Muscle layer of duodenum (tissue), 2 donors: ENCODE results near the gene GRAMD1B.
"Not testable (repeated sequence)": the region's sequence is repeated elsewhere in the genome, so short reads cannot be mapped to it uniquely, and the experiment has no call there.

ENCODE experiments used
- H3K27ac ChIP-seq: one replicate; pipeline ENCODE4 v1.7.0; 2013; ENCODE audit warnings: mild to moderate bottlenecking, low read length
- H3K27me3 ChIP-seq: one replicate; pipeline ENCODE4 v1.7.0; 2013; ENCODE audit warnings: low read depth, mild to moderate bottlenecking, control low read depth, low read length
- H3K36me3 ChIP-seq, 2 donors: one replicate each; pipeline ENCODE4 v1.7.0; 2013; ENCODE audit warnings: low read length in 2 of 2, control low read depth in 1 of 2, mild to moderate bottlenecking in 1 of 2; ENCODE audit not compliant: insufficient read depth in 2 of 2, control insufficient read depth in 1 of 2
- H3K4me1 ChIP-seq, 2 donors: one replicate each; pipeline ENCODE4 v1.7.0; 2013; ENCODE audit warnings: low read length in 2 of 2, mild to moderate bottlenecking in 2 of 2, control low read depth in 1 of 2, moderate library complexity in 1 of 2; ENCODE audit not compliant: insufficient read depth in 2 of 2, control insufficient read depth in 1 of 2
- H3K4me3 ChIP-seq, 2 donors: one replicate each; pipeline ENCODE4 v1.7.0; 2013; ENCODE audit warnings: low read length in 2 of 2, low read depth in 1 of 2, mild to moderate bottlenecking in 1 of 2
- H3K9me3 ChIP-seq, 2 donors: one replicate each; pipeline ENCODE4 v1.7.0; 2013; ENCODE audit warnings: low read length in 2 of 2, control low read depth in 1 of 2, mild to moderate bottlenecking in 1 of 2; ENCODE audit not compliant: control insufficient read depth in 1 of 2
- donor health status: healthy.

The GRAMD1B gene

GRCh38 chr11:123494195-123495050, 64.4 kb downstream of the GRAMD1B start:
- no peaks in the 10 kb centered on the region for H3K4me1 ChIP-seq
- H3K27me3 ChIP-seq = no peaks in the 10 kb centered on the region
- H3K4me3 ChIP-seq = no peak overlapping the region
- no peaks in the 10 kb centered on the region for H3K9me3 ChIP-seq
- H3K36me3 ChIP-seq = no peaks in the 10 kb centered on the region
- no peak overlapping the region for H3K27ac ChIP-seq

- H3K4me1 ChIP-seq = no peaks in the 10 kb centered on the region
- H3K4me3 ChIP-seq = no peak overlapping the region
- no peaks in the 10 kb centered on the region for H3K9me3 ChIP-seq
- no peak overlapping the region for H3K27ac ChIP-seq
- no peaks in the 10 kb centered on the region for H3K27me3 ChIP-seq
- no peaks in the 10 kb centered on the region for H3K36me3 ChIP-seq
Measured at GRCh38 chr11:123504401-123504800, 74.3 kb downstream of the GRAMD1B start.

GRCh38 chr11:123505546-123506299, 75.7 kb downstream of the GRAMD1B start:
- no peaks in the 10 kb centered on the region for H3K27me3 ChIP-seq
- H3K4me1 ChIP-seq = no peaks in the 10 kb centered on the region
- no peak overlapping the region for H3K27ac ChIP-seq
- no peak overlapping the region for H3K4me3 ChIP-seq
- H3K9me3 ChIP-seq = no peaks in the 10 kb centered on the region
- no peaks in the 10 kb centered on the region for H3K36me3 ChIP-seq

GRCh38 chr11:123507043-123507442, 77.0 kb downstream of the GRAMD1B start:
- Histone ChIP-seq H3K4me3 (no peak overlapping the region), H3K27ac (no peak overlapping the region), H3K4me1 (no peaks in the 10 kb centered on the region), H3K27me3 (no peaks in the 10 kb centered on the region), H3K36me3 (no peaks in the 10 kb centered on the region), H3K9me3 (no peaks in the 10 kb centered on the region)

GRCh38 chr11:123509737-123510578, 79.9 kb downstream of the GRAMD1B start:
- Histone ChIP-seq H3K27me3 (no peaks in the 10 kb centered on the region), H3K4me1 (no peaks in the 10 kb centered on the region), H3K36me3 (no peaks in the 10 kb centered on the region), H3K4me3 (no peak overlapping the region), H3K27ac (no peak overlapping the region), H3K9me3 (no peaks in the 10 kb centered on the region)

GRCh38 chr11:123510579-123510905, 80.5 kb downstream of the GRAMD1B start:
- Histone ChIP-seq H3K36me3 (no peaks in the 10 kb centered on the region), H3K9me3 (no peaks in the 10 kb centered on the region), H3K27me3 (no peaks in the 10 kb centered on the region), H3K4me3 (no peak overlapping the region), H3K4me1 (no peaks in the 10 kb centered on the region), H3K27ac (no peak overlapping the region)

GRCh38 chr11:123511037-123511870, 81.2 kb downstream of the GRAMD1B start:
- no peaks in the 10 kb centered on the region for H3K9me3 ChIP-seq
- H3K4me1 ChIP-seq = no peaks in the 10 kb centered on the region
- no peak overlapping the region for H3K4me3 ChIP-seq
- no peaks in the 10 kb centered on the region for H3K36me3 ChIP-seq
- H3K27ac ChIP-seq = no peak overlapping the region
- H3K27me3 ChIP-seq = no peaks in the 10 kb centered on the region

- H3K36me3 ChIP-seq, H3K4me1 ChIP-seq, H3K27me3 ChIP-seq, H3K27ac ChIP-seq, H3K9me3 ChIP-seq, H3K4me3 ChIP-seq: not testable (repeated sequence)
Measured at GRCh38 chr11:123513309-123513708, 83.2 kb downstream of the GRAMD1B start.

GRCh38 chr11:123516238-123516637, 86.2 kb downstream of the GRAMD1B start:
- Histone ChIP-seq H3K36me3 (no peaks in the 10 kb centered on the region), H3K4me1 (peaks cover 0 to 4% of the 10 kb centered on the region in 2 donors), H3K27me3 (no peaks in the 10 kb centered on the region), H3K27ac (no peak overlapping the region), H3K4me3 (no peak overlapping the region), H3K9me3 (no peaks in the 10 kb centered on the region)

GRCh38 chr11:123517559-123518364, 87.7 kb downstream of the GRAMD1B start:
- Histone ChIP-seq H3K4me3 (no peak overlapping the region), H3K4me1 (peaks cover 0 to 4% of the 10 kb centered on the region in 2 donors), H3K9me3 (no peaks in the 10 kb centered on the region), H3K36me3 (no peaks in the 10 kb centered on the region), H3K27ac (no peak overlapping the region), H3K27me3 (no peaks in the 10 kb centered on the region)
